ENCODE measurements around the gene PPP2R2C. TPM values are rescaled to one million over a fixed set of nuclear protein-coding genes. Genes with fewer than 3 reads are reported as not detected.

Gene PPP2R2C
- total and polyA plus RNA-seq, 10 of the 15 experiments (the other 5 are each of a cell fraction or from before 2014, with no cell fraction given) = 0.13 to 0.15 TPM; not detected in 8

GRCh38 chr4:6300359-6300758 is 172.1 kb downstream of the PPP2R2C start:
- in situ Hi-C loops (cut with MboI) (no loop called here), intact Hi-C loops (cut with micrococcal nuclease; ENCODE audit: unreplicated experiment) (no loop called here)
- 49% methylated on average over 11 of the region's 11 CpGs for WGBS (ENCODE audit: insufficient coverage, insufficient replicate concordance, low lambda C conversion rate, missing lambda C conversion rate)
- TF ChIP-seq EED (IDR thresholded peaks at IDR 0.05; ENCODE audit: low read depth) (no peak), NFYB (IDR thresholded peaks at IDR 0.05; ENCODE audit: insufficient read depth, low read depth, low read length) (no peak), PAX5 (IDR thresholded peaks at IDR 0.05; ENCODE audit: borderline replicate concordance, low read depth, low read length) (no peak), RUNX3 (IDR thresholded peaks at IDR 0.05; ENCODE audit: low read length) (no peak), HDGF (IDR thresholded peaks at IDR 0.05) (no peak), MYB (IDR thresholded peaks at IDR 0.05; ENCODE audit: borderline replicate concordance, low read depth, low read length) (no peak), LARP7 (IDR thresholded peaks at IDR 0.05) (no peak), TCF3 (IDR thresholded peaks at IDR 0.05; ENCODE audit: borderline replicate concordance, insufficient read depth, low read depth, low read length) (no peak), NFIC (IDR thresholded peaks at IDR 0.05; ENCODE audit: low read depth, low read length) (no peak), ZNF687 (IDR thresholded peaks at IDR 0.05) (no peak)
- TF ChIP-seq, protein P1, sequence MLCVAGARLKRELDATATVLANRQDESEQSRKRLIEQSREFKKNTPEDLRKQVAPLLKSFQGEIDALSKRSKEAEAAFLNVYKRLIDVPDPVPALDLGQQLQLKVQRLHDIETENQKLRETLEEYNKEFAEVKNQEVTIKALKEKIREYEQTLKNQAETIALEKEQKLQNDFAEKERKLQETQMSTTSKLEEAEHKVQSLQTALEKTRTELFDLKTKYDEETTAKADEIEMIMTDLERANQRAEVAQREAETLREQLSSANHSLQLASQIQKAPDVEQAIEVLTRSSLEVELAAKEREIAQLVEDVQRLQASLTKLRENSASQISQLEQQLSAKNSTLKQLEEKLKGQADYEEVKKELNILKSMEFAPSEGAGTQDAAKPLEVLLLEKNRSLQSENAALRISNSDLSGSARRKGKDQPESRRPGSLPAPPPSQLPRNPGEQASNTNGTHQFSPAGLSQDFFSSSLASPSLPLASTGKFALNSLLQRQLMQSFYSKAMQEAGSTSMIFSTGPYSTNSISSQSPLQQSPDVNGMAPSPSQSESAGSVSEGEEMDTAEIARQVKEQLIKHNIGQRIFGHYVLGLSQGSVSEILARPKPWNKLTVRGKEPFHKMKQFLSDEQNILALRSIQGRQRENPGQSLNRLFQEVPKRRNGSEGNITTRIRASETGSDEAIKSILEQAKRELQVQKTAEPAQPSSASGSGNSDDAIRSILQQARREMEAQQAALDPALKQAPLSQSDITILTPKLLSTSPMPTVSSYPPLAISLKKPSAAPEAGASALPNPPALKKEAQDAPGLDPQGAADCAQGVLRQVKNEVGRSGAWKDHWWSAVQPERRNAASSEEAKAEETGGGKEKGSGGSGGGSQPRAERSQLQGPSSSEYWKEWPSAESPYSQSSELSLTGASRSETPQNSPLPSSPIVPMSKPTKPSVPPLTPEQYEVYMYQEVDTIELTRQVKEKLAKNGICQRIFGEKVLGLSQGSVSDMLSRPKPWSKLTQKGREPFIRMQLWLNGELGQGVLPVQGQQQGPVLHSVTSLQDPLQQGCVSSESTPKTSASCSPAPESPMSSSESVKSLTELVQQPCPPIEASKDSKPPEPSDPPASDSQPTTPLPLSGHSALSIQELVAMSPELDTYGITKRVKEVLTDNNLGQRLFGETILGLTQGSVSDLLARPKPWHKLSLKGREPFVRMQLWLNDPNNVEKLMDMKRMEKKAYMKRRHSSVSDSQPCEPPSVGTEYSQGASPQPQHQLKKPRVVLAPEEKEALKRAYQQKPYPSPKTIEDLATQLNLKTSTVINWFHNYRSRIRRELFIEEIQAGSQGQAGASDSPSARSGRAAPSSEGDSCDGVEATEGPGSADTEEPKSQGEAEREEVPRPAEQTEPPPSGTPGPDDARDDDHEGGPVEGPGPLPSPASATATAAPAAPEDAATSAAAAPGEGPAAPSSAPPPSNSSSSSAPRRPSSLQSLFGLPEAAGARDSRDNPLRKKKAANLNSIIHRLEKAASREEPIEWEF (IDR thresholded peaks at IDR 0.05; ENCODE audit: insufficient replicate concordance, low read depth, low read length) = no peak
- TF ChIP-seq, protein P2, sequence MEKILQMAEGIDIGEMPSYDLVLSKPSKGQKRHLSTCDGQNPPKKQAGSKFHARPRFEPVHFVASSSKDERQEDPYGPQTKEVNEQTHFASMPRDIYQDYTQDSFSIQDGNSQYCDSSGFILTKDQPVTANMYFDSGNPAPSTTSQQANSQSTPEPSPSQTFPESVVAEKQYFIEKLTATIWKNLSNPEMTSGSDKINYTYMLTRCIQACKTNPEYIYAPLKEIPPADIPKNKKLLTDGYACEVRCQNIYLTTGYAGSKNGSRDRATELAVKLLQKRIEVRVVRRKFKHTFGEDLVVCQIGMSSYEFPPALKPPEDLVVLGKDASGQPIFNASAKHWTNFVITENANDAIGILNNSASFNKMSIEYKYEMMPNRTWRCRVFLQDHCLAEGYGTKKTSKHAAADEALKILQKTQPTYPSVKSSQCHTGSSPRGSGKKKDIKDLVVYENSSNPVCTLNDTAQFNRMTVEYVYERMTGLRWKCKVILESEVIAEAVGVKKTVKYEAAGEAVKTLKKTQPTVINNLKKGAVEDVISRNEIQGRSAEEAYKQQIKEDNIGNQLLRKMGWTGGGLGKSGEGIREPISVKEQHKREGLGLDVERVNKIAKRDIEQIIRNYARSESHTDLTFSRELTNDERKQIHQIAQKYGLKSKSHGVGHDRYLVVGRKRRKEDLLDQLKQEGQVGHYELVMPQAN (conservative IDR thresholded peaks at IDR 0.05) = no peak
- TF ChIP-seq, protein P3, sequence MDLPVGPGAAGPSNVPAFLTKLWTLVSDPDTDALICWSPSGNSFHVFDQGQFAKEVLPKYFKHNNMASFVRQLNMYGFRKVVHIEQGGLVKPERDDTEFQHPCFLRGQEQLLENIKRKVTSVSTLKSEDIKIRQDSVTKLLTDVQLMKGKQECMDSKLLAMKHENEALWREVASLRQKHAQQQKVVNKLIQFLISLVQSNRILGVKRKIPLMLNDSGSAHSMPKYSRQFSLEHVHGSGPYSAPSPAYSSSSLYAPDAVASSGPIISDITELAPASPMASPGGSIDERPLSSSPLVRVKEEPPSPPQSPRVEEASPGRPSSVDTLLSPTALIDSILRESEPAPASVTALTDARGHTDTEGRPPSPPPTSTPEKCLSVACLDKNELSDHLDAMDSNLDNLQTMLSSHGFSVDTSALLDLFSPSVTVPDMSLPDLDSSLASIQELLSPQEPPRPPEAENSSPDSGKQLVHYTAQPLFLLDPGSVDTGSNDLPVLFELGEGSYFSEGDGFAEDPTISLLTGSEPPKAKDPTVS (IDR thresholded peaks at IDR 0.05; ENCODE audit: low read depth, low read length) = no peak

More at GRCh38 chr4:6300359-6300758, 172.1 kb downstream of the PPP2R2C start:
- Histone ChIP-seq H3K4me2 (ENCODE audit: control insufficient read depth, insufficient read depth) (no peak overlapping the region), H4K20me1 (ENCODE audit: control insufficient read depth, insufficient read depth) (no peaks in the 10 kb centered on the region), H2AFZ (ENCODE audit: control insufficient read depth, low read depth, low read length) (no peak overlapping the region), H3K9me3 (replicated peaks; ENCODE audit: control insufficient read depth, insufficient read depth, low read length) (no peaks in the 10 kb centered on the region), H3K27me3 (replicated peaks in 1 of 2; ENCODE audit: control insufficient read depth in 2 of 2, insufficient read depth in 2 of 2, low read length in 1 of 2) (no peaks in the 10 kb centered on the region), H3K27ac (ENCODE audit: control insufficient read depth, insufficient read depth) (no peak overlapping the region), H3K9ac (ENCODE audit: control insufficient read depth, insufficient read depth, low read length) (no peak overlapping the region), H3K4me1 (ENCODE audit: control insufficient read depth, insufficient read depth, low read length) (no peaks in the 10 kb centered on the region), H3K4me3 (no peak overlapping the region), H3K36me3 (ENCODE audit: control insufficient read depth in 2 of 2, insufficient read depth in 2 of 2, low read length in 1 of 2) (no peaks in the 10 kb centered on the region), H3K79me2 (ENCODE audit: control insufficient read depth, insufficient read depth, low read length) (no peaks in the 10 kb centered on the region)
- FAIRE-seq (no peak), ATAC-seq (no peak), DNase-seq (ENCODE audit: low read depth, low spot score) (no peak)
- no TSS peak for BruUV-seq (replicated peaks)
- ChIA-PET CTCF (no interaction called here), SMC1A (ENCODE audit: uncharacterized antibody, unreplicated experiment) (no interaction called here), POLR2A (no interaction called here), RAD21 (ENCODE audit: unreplicated experiment) (no interaction called here)

All from GM12878 (cell line).